Small intestine (tissue), 7 donors: Measurements from ENCODE around the gene PLSCR2. TPM values are rescaled to one million over a fixed set of nuclear protein-coding genes. Genes with fewer than 3 reads are reported as not detected.
"Not testable (repeated sequence)": the region's sequence is repeated elsewhere in the genome, so short reads cannot be mapped to it uniquely, and the experiment has no call there.

Source experiments
- DNase-seq, 2 donors: peaks; one replicate each; pipeline versions ENCODE4 v3.0.0 to v3.0.0-alpha.2; 2013
- FAIRE-seq: peaks from 2 replicates; lab custom pipeline; 2012; peaks lifted over from hg19 to GRCh38; lab: Jason Lieb, UNC
- H3K27ac ChIP-seq, 3 donors: one replicate each; pipeline ENCODE4 v1.5.1; 2013; ENCODE audit warnings: low read length in 2 of 3, mild to moderate bottlenecking in 2 of 3, control low read depth in 1 of 3, inconsistent platforms in 1 of 3, low read depth in 1 of 3, moderate library complexity in 1 of 3
- H3K27me3 ChIP-seq, 3 donors: one replicate each; pipeline ENCODE4 v1.6.1; 2013; ENCODE audit warnings: low read length in 3 of 3, inconsistent platforms in 1 of 3; ENCODE audit not compliant: control insufficient read depth in 3 of 3, insufficient read depth in 3 of 3
- H3K36me3 ChIP-seq, 3 donors: one replicate each; pipeline ENCODE4 v1.6.1; 2013; ENCODE audit warnings: low read length in 3 of 3, inconsistent platforms in 1 of 3, low read depth in 1 of 3, mild to moderate bottlenecking in 1 of 3, moderate library complexity in 1 of 3; ENCODE audit not compliant: control insufficient read depth in 3 of 3, insufficient read depth in 2 of 3
- H3K4me1 ChIP-seq, 3 donors: one replicate each; pipeline ENCODE4 v1.6.1; 2013; ENCODE audit warnings: low read length in 2 of 3, inconsistent platforms in 1 of 3, low read depth in 1 of 3, mild to moderate bottlenecking in 1 of 3, moderate library complexity in 1 of 3; ENCODE audit not compliant: control insufficient read depth in 3 of 3, insufficient read depth in 2 of 3
- H3K4me3 ChIP-seq, 3 donors: one replicate each; pipeline ENCODE4 v1.5.1; 2013; ENCODE audit warnings: low read length in 3 of 3, control low read depth in 1 of 3, inconsistent platforms in 1 of 3, low read depth in 1 of 3, mild to moderate bottlenecking in 1 of 3, moderate library complexity in 1 of 3
- H3K9me3 ChIP-seq, 2 donors: one replicate each; pipeline ENCODE4 v1.6.1; 2013; ENCODE audit warnings: low read depth in 1 of 2, low read length in 1 of 2; ENCODE audit not compliant: control insufficient read depth in 2 of 2, insufficient read depth in 1 of 2
- WGBS, 3 donors: extraction: QIAGEN DNeasy Blood & Tissue Kit; methylation state at CpG; one replicate each; pipeline ENCODE4 v1.1.7; 2013; 5-methylcytosine and 5-hydroxymethylcytosine counted together
- polyA plus RNA-seq, 4 donors: library from polyadenylated mRNA; stranded (reverse) in 3 of 4; unstranded in 1 of 4; fragments of 200-250 nt in 3 of 4; fragments of 120-200 nt in 1 of 4; gene quantifications; one replicate each; pipeline versions ENCODE4 v1.2.1 to v1.2.3, GENCODE V29; 2013
- donor health status: healthy with polysubstance abuse.
- donor health status: control.
- donor health status: control.
- donor health status: Bipolar disorder and iron deficiency.
- donor health status: healthy.

PLSCR2 gene
- polyA plus RNA-seq, 4 donors, result 0.65 TPM; not detected in 3

DNA sequence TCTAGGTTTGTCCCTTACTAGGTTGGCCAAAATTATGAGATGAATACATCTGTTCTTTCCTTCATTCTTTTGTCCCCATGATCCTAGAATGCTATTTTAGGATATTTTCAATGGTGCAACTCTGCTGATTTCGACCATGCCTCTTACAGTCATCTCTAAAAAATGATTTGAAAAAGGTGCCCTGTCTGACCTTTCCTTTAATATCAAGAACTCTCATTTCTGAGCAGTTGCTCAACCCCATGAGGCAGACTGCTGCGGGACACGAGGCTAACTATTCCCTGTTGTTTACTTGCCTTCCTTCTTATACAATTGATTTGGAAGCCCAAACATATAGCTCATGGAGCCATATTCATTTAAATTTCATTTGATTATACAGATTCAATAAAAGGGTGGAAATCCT lies 14.6 kb downstream of the PLSCR2 start:
- no peak for DNase-seq
- WGBS, 3 donors, result 68 to 85% (median 82%) methylated on average over 3 of the region's 3 CpGs
- no peaks in the 10 kb centered on the region for H3K4me1 ChIP-seq
- no peak for FAIRE-seq
- no peaks in the 10 kb centered on the region for H3K36me3 ChIP-seq
- H3K4me3 ChIP-seq, result no peak overlapping the region
- H3K27me3 ChIP-seq, result no peaks in the 10 kb centered on the region
- no peak overlapping the region for H3K27ac ChIP-seq
- no peaks in the 10 kb centered on the region for H3K9me3 ChIP-seq

GRCh38 chr3:146449613-146450012 lies 19.7 kb downstream of the PLSCR2 start:
- no peaks in the 10 kb centered on the region for H3K27me3 ChIP-seq
- DNase-seq (no peak), FAIRE-seq (no peak)
- no peaks in the 10 kb centered on the region for H3K36me3 ChIP-seq
- H3K4me3 ChIP-seq, result no peak overlapping the region
- H3K9me3 ChIP-seq, result peaks cover 0 to 16% of the 10 kb centered on the region in 2 donors
- H3K4me1 ChIP-seq, result no peaks in the 10 kb centered on the region
- H3K27ac ChIP-seq, result no peak overlapping the region

- DNase-seq (no peak), FAIRE-seq (no peak)
- H3K4me1 ChIP-seq, result no peaks in the 10 kb centered on the region
- 63 to 79% (median 70%) methylated on average over 1 of the region's 1 CpG for WGBS, 3 donors
- H3K4me3 ChIP-seq, result no peak overlapping the region
- no peak overlapping the region for H3K27ac ChIP-seq
- H3K36me3 ChIP-seq, result no peaks in the 10 kb centered on the region
- peaks cover 0 to 16% of the 10 kb centered on the region in 2 donors for H3K9me3 ChIP-seq
- no peaks in the 10 kb centered on the region for H3K27me3 ChIP-seq
Measured at GRCh38 chr3:146449076-146449475, 20.3 kb downstream of the PLSCR2 start.

DNA sequence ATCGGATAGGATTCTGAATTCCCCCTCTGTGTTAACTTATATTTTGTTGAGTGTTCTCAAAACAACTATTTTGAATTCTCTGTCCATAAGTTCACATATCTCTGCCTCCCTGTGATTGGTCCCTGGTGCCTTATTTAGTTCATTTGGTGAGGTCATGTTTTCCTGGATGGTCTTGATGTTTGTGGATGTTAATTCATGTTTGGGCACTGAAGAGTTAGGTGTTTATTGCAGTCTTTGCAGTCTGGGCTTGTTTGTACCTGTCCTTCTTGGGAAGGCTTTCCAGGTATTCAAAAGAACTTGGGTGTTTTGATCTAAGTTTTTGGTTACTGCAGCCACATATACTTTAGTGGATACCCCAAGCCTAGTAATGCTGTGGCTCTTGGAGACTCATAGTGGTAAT lies 23.3 kb downstream of the PLSCR2 start:
- H3K4me1 ChIP-seq, result no peaks in the 10 kb centered on the region
- peaks cover 0 to 16% of the 10 kb centered on the region in 2 donors for H3K9me3 ChIP-seq
- WGBS, 3 donors, result 95 to 98% (median 97%) methylated on average over 1 of the region's 1 CpG
- DNase-seq, result no peak
- H3K27ac ChIP-seq, result no peak overlapping the region
- FAIRE-seq, result no peak
- H3K27me3 ChIP-seq, result no peaks in the 10 kb centered on the region
- no peak overlapping the region for H3K4me3 ChIP-seq
- no peaks in the 10 kb centered on the region for H3K36me3 ChIP-seq

DNA sequence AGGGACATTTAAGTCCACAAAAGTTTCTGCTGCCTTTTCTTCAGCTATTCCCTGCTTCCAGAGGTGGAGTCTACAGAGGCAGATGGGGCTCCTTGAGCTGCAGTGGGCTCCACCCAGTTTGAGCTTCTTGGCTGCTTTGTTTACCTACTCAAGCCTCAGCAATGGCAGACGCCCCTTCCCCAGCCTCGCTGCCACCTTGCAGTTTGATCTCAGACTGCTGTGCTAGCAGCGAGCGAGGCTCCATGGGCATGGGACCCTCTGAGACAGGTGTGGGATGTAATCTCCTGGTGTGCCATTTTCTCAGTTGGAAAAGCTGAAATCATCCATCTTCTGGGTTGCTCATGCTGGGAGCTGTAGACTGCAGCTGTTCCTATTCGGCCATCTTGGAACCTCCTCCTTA lies 29.1 kb downstream of the PLSCR2 start:
- not testable (repeated sequence) for H3K4me3 ChIP-seq, FAIRE-seq, DNase-seq, H3K36me3 ChIP-seq, H3K27ac ChIP-seq, H3K9me3 ChIP-seq, H3K4me1 ChIP-seq, H3K27me3 ChIP-seq
- 83 to 85% (median 84%) methylated on average over 5 of the region's 5 CpGs for WGBS, 3 donors

DNA sequence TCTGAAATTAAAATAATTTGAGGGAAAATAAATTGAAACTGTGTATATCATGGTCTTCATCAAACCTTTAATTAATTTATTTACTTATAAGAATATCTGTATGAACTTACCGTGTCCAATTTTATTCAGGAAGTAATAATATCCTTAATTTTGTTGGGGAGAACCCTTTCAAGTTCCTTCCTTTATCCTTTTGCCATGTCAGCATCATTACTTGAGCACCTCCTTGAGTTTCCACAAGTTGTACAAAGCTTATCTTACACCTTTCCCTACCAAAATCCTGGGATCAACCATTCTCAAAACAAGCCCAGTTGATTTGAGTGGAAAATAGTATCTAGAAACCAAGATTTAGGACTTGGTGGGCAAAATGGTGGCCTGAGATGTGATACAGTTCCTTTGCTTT lies 37.3 kb downstream of the PLSCR2 start:
- Histone ChIP-seq H3K27me3 (no peaks in the 10 kb centered on the region), H3K36me3 (no peaks in the 10 kb centered on the region), H3K27ac (no peak overlapping the region), H3K4me3 (no peak overlapping the region), H3K9me3 (peaks cover 0 to 6% of the 10 kb centered on the region in 2 donors), H3K4me1 (no peaks in the 10 kb centered on the region)
- 82 to 91% (median 89%) methylated on average over 1 of the region's 1 CpG for WGBS, 3 donors
- DNase-seq (no peak), FAIRE-seq (no peak)

- DNase-seq, result no peak
Measured at GRCh38 chr3:146431240-146431639, 38.1 kb downstream of the PLSCR2 start.

GRCh38 chr3:146425341-146425740 lies 44.0 kb downstream of the PLSCR2 start:
- WGBS, 3 donors, result 69 to 80% (median 70%) methylated on average over 1 of the region's 1 CpG
- Histone ChIP-seq H3K9me3 (peaks cover 0 to 6% of the 10 kb centered on the region in 2 donors), H3K4me3 (no peak overlapping the region), H3K36me3 (no peaks in the 10 kb centered on the region), H3K27me3 (no peaks in the 10 kb centered on the region), H3K4me1 (no peaks in the 10 kb centered on the region), H3K27ac (no peak overlapping the region)
- FAIRE-seq (no peak), DNase-seq (no peak)

More at GRCh38 chr3:146431240-146431639, 38.1 kb downstream of the PLSCR2 start:
- Histone ChIP-seq H3K27ac (no peak overlapping the region), H3K27me3 (no peaks in the 10 kb centered on the region), H3K4me3 (no peak overlapping the region), H3K9me3 (peaks cover 0 to 6% of the 10 kb centered on the region in 2 donors), H3K36me3 (no peaks in the 10 kb centered on the region), H3K4me1 (no peaks in the 10 kb centered on the region)
- no peak for FAIRE-seq
